ENCODE results near the gene TPP2.

GRCh38 chr13:102589301-102589822, 7.4 kb upstream of the TPP2 start:
- TF ChIP-seq POLR2A (IDR thresholded peaks at IDR 0.05) = no peak
- no peak for TF ChIP-seq CTCF (IDR thresholded peaks at IDR 0.05)

All from esophagus squamous epithelium (tissue), 4 donors.